BE2C (cell line): Measurements from ENCODE around the gene PRELP.

Experiments used
- DNase-seq: peaks from one replicate; pipeline ENCODE4 v3.0.0-alpha.2; 2020
- H3K27me3 ChIP-seq: fragments of 250-450 bp; sonication (Bioruptor Pico); 2 replicates; pipeline ENCODE4 v1.5.1; 2020; ENCODE audit warnings: mild to moderate bottlenecking
- H3K36me3 ChIP-seq: fragments of 250-450 bp; sonication (Bioruptor Pico); 2 replicates; pipeline ENCODE4 v1.5.1; 2020; ENCODE audit warnings: mild to moderate bottlenecking
- H3K4me1 ChIP-seq: fragments of 250-450 bp; sonication (Bioruptor Pico); 2 replicates; pipeline ENCODE4 v1.5.1; 2020
- H3K4me3 ChIP-seq: 2 replicates; pipeline ENCODE4 v1.5.1; 2011; ENCODE audit warnings: low read depth, low read length
- H3K9me3 ChIP-seq: fragments of 250-450 bp; sonication (Bioruptor Pico); 2 replicates; pipeline ENCODE4 v1.5.1; 2020
- CTCF ChIP-seq: IDR thresholded peaks from 2 replicates; pipeline ENCODE4 v1.5.1; 2012; ENCODE audit warnings: mild to moderate bottlenecking, low read depth, low read length

The PRELP gene

GRCh38 chr1:203455706-203456105, 19.9 kb upstream of the PRELP start:
- TF ChIP-seq CTCF, result no peak
- no peaks in the 10 kb centered on the region for H3K36me3 ChIP-seq
- peaks cover 15% of the 10 kb centered on the region for H3K4me1 ChIP-seq
- H3K27me3 ChIP-seq, result no peaks in the 10 kb centered on the region
- no peak for DNase-seq
- H3K9me3 ChIP-seq, result no peaks in the 10 kb centered on the region
- H3K4me3 ChIP-seq, result no peak overlapping the region

GRCh38 chr1:203456577-203456976, 19.0 kb upstream of the PRELP start:
- Histone ChIP-seq H3K36me3 (no peaks in the 10 kb centered on the region), H3K27me3 (no peaks in the 10 kb centered on the region), H3K9me3 (no peaks in the 10 kb centered on the region), H3K4me1 (peaks cover 12% of the 10 kb centered on the region), H3K4me3 (no peak overlapping the region)
- no peak for TF ChIP-seq CTCF
- DNase-seq, result no peak

GRCh38 chr1:203458078-203458477, 17.5 kb upstream of the PRELP start:
- H3K27me3 ChIP-seq, result no peaks in the 10 kb centered on the region
- H3K4me3 ChIP-seq, result no peak overlapping the region
- DNase-seq, result no peak
- no peaks in the 10 kb centered on the region for H3K36me3 ChIP-seq
- H3K9me3 ChIP-seq, result no peaks in the 10 kb centered on the region
- H3K4me1 ChIP-seq, result peaks cover 6% of the 10 kb centered on the region
- no peak for TF ChIP-seq CTCF

- DNase-seq, result no peak
- no peaks in the 10 kb centered on the region for H3K27me3 ChIP-seq
- no peaks in the 10 kb centered on the region for H3K36me3 ChIP-seq
- TF ChIP-seq CTCF, result no peak
- H3K4me1 ChIP-seq, result no peaks in the 10 kb centered on the region
- H3K4me3 ChIP-seq, result no peak overlapping the region
- no peaks in the 10 kb centered on the region for H3K9me3 ChIP-seq
Measured at GRCh38 chr1:203459671-203460201, 15.9 kb upstream of the PRELP start.

- Histone ChIP-seq H3K9me3 (no peaks in the 10 kb centered on the region), H3K27me3 (no peaks in the 10 kb centered on the region), H3K36me3 (no peaks in the 10 kb centered on the region), H3K4me1 (0 out of 2 replicates have a peak, but pooled peaks cover 3% of the 10 kb centered on the region), H3K4me3 (no peak overlapping the region)
- no peak for DNase-seq
- TF ChIP-seq CTCF, result no peak
Measured at GRCh38 chr1:203461717-203462116, 13.9 kb upstream of the PRELP start.

GRCh38 chr1:203462143-203462542, 13.5 kb upstream of the PRELP start:
- H3K4me3 ChIP-seq, result no peak overlapping the region
- TF ChIP-seq CTCF, result no peak
- no peak for DNase-seq
- H3K36me3 ChIP-seq, result no peaks in the 10 kb centered on the region
- 0 out of 2 replicates have a peak, but pooled peaks cover 3% of the 10 kb centered on the region for H3K4me1 ChIP-seq
- no peaks in the 10 kb centered on the region for H3K9me3 ChIP-seq
- no peaks in the 10 kb centered on the region for H3K27me3 ChIP-seq
